ENCODE measurements around the gene HOXC10.
A peak's percentile ranks its signal among the peaks of the same experiment; 100 is the strongest.

Gene HOXC10

GRCh38 chr12:54008260-54008552 lies 23.3 kb downstream of the HOXC10 start:
- Histone ChIP-seq H4K20me1 (ENCODE audit: insufficient read depth) (no peaks in the 10 kb centered on the region), H3K79me2 (ENCODE audit: insufficient read depth, low read depth) (no peaks in the 10 kb centered on the region), H3K27me3 (ENCODE audit: insufficient read depth, low read depth) (peaks cover 98% of the 10 kb centered on the region), H3K4me3 (IDR thresholded peaks at IDR 0.05; ENCODE audit: insufficient read depth, low read depth, low read length) (no peak overlapping the region), H3K4me2 (no peak overlapping the region), H3K4me1 (ENCODE audit: low read depth, poor library complexity, severe bottlenecking) (peaks cover 24% of the 10 kb centered on the region), H3K27ac (no peak overlapping the region), H3K36me3 (ENCODE audit: insufficient read depth) (no peaks in the 10 kb centered on the region), H2AFZ (ENCODE audit: low read depth) (no peak overlapping the region), H3K9ac (no peak overlapping the region)
- TF ChIP-seq CTCF (conservative IDR thresholded peaks at IDR 0.05; ENCODE audit: low read depth, low read length): no peak

- H3K27me3 ChIP-seq (ENCODE audit: insufficient read depth, low read depth): peaks cover 98% of the 10 kb centered on the region
- no peaks in the 10 kb centered on the region for H4K20me1 ChIP-seq (ENCODE audit: insufficient read depth)
- no peaks in the 10 kb centered on the region for H3K79me2 ChIP-seq (ENCODE audit: insufficient read depth, low read depth)
- H3K9ac ChIP-seq: no peak overlapping the region
- H3K36me3 ChIP-seq (ENCODE audit: insufficient read depth): no peaks in the 10 kb centered on the region
- H2AFZ ChIP-seq (ENCODE audit: low read depth): no peak overlapping the region
- H3K4me3 ChIP-seq (IDR thresholded peaks at IDR 0.05; ENCODE audit: insufficient read depth, low read depth, low read length): no peak overlapping the region
- H3K27ac ChIP-seq: no peak overlapping the region
- H3K4me1 ChIP-seq (ENCODE audit: low read depth, poor library complexity, severe bottlenecking): peaks cover 22% of the 10 kb centered on the region
- H3K4me2 ChIP-seq: no peak overlapping the region
- no peak for TF ChIP-seq CTCF (conservative IDR thresholded peaks at IDR 0.05; ENCODE audit: low read depth, low read length)
These were observed 24.5 kb downstream of the HOXC10 start for GRCh38 chr12:54009171-54010052.

GRCh38 chr12:54010053-54010971 lies 25.4 kb downstream of the HOXC10 start:
- Histone ChIP-seq H3K4me2 (no peak overlapping the region; the same call in 1 of the 2 replicates), H3K4me1 (ENCODE audit: low read depth, poor library complexity, severe bottlenecking) (peaks cover 17% of the 10 kb centered on the region), H3K79me2 (ENCODE audit: insufficient read depth, low read depth) (no peaks in the 10 kb centered on the region), H2AFZ (ENCODE audit: low read depth) (no peak overlapping the region), H3K27ac (no peak overlapping the region), H3K36me3 (ENCODE audit: insufficient read depth) (no peaks in the 10 kb centered on the region), H3K27me3 (ENCODE audit: insufficient read depth, low read depth) (peaks cover 98% of the 10 kb centered on the region), H3K4me3 (IDR thresholded peaks at IDR 0.05; ENCODE audit: insufficient read depth, low read depth, low read length) (no peak overlapping the region), H4K20me1 (ENCODE audit: insufficient read depth) (no peaks in the 10 kb centered on the region), H3K9ac (no peak overlapping the region)
- no peak for TF ChIP-seq CTCF (conservative IDR thresholded peaks at IDR 0.05; ENCODE audit: low read depth, low read length)

- Histone ChIP-seq H2AFZ (ENCODE audit: low read depth) (no peak overlapping the region), H3K27me3 (ENCODE audit: insufficient read depth, low read depth) (peaks cover 98% of the 10 kb centered on the region), H3K4me1 (ENCODE audit: low read depth, poor library complexity, severe bottlenecking) (peaks cover 14% of the 10 kb centered on the region), H3K4me2 (peak overlapping the region; percentile 9), H3K36me3 (ENCODE audit: insufficient read depth) (no peaks in the 10 kb centered on the region), H4K20me1 (ENCODE audit: insufficient read depth) (no peaks in the 10 kb centered on the region), H3K79me2 (ENCODE audit: insufficient read depth, low read depth) (no peaks in the 10 kb centered on the region), H3K9ac (no peak overlapping the region), H3K4me3 (IDR thresholded peaks at IDR 0.05; ENCODE audit: insufficient read depth, low read depth, low read length) (no peak overlapping the region), H3K27ac (no peak overlapping the region)
- no peak for TF ChIP-seq CTCF (conservative IDR thresholded peaks at IDR 0.05; ENCODE audit: low read depth, low read length)
These were observed 26.2 kb downstream of the HOXC10 start for GRCh38 chr12:54010972-54011664.

Data from KMS-11 (cell line).